ENCODE data around the gene RBM4.

The RBM4 gene

DNA sequence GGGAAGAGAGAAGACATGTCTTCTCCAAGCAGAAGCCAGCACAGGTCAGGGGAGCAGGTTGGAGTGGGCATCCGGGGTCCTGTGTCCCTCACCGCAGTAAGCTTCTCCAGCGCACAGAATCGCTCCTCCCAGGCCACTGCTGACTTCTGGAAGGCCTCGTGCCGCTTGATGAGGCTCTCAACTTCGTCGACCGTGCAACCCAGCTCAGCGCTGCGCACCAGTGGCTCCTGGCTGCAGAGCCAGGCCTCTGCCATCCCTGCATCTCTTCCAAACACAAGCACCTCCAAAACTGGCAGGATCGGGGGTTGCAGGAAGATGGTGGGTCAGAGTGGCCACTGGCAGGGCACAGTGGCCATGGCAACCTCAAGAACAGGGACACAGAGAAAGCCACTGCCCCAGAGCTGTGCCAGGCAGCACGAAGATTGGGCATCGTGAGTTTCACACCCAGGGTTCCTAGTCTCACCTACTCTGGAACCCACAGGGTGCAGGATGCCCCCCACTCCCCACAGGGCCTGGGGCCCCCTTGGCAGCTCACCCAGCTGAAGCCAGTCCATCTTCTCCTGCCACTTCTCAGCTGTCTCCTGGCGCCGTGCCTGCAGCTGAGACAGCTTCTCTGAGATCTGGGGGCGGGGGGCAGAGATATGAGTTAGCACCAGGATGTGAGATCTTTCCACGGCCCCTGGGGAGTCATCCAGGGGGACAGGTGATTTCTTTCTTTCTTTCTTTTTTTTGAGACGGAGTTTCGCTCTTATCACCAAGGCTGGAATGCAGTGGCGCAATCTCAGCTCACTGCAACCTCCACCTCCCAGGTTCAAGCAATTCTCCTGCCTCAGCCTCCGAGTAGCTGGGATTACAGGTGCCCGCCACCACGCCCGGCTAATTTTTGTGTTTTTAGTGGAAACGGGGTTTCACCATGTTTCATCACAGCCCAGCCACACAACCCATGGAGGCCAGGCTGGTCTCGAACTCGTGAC is 50.3 kb downstream of the RBM4 start:
- FAIRE-seq (no peak), DNase-seq (ENCODE audit: low spot score) (no peak)

DNA sequence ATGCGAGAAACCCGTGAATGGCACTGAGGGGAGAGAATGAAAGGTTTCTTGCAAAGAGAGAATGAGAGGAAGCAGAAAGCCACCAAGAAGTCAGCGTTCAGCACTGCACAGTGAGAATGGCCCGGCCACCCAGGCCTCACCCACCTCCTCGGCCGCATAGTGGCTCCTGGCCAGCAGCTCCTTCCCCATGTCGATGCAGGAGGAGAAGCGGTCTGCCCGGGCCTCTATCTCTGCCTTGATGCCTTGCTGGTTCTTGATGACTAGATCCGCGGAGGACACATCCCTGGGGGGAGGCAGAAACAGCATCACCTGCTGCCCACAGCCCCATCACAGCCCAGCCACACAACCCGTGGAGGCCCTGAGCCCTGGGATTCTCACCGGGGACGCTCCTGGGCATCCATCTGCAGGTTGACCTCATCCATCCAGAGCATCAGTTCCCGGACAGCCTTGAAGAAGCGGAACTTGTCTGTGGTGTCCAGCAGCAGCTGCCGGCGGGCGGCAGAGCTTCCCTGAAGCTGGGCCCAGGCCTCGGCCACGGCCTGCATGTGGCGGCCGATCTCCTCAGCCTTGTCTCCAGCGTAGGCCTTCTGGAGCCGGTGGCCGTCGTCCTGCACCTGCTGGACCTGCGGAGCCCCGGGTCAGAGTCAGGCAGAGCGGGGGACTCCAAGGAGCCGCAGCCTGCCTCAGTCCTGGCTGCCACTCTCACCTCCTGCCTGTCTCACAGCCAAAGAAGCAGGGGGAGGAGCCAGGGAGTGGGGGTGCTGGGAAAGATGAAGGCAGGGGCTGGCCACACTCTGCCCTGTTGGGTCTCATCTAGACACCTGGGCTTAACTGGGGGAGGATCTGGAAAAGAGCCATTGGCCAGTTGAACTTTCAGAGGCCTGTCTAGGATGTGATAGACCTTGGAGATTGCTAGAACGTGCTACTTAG is 51.4 kb downstream of the RBM4 start:
- FAIRE-seq (no peak), DNase-seq (ENCODE audit: low spot score) (no peak)

GRCh38 chr11:66691311-66691980 is 52.9 kb downstream of the RBM4 start:
- DNase-seq (ENCODE audit: low spot score): no peak
- no peak for FAIRE-seq

DNA sequence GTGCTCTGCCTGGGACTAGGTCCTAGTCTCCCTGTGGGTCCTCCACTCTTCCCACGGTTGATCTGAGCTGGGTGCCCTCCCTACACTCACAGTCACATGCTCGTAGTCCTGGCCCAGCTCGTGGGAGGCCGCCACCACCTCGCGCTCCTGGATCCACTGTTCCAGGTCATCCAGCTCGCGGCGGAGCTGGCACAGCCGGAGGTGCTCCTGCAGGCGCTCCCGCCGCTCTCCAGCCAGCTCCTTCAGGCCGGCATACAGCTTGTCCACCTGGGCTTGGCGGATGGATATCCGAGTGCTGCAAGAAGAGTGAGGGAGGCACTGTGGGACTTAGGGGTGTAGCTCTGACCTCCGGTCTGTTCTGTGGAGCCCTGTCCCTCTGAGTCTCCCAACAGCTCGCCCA is 53.9 kb downstream of the RBM4 start:
- no peak for DNase-seq (ENCODE audit: low spot score)
- FAIRE-seq: no peak

DNA sequence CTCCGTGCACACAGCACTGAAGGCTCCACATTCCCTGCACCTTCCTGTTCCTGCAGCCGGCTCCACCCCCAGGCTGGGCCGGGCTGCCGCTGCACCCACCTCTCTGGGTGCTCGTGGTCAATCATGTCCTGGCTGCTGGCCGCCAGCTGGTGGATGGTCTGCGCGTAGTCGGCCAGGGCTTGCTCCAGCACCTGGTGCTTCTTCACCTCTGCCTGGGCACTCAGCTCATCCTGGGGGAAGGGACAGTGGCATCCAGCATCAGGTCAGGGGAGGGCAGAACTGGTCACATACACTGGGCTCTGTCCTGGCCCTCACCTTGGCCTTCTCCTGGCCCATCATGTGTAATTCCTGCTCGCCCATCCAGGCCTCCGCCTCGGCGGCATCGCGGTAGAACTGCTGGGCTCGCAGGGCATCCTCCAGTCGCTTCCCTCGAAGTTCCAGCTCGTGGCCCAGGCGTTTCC is 54.4 kb downstream of the RBM4 start:
- no peak for FAIRE-seq
- DNase-seq (ENCODE audit: low spot score): no peak

DNA sequence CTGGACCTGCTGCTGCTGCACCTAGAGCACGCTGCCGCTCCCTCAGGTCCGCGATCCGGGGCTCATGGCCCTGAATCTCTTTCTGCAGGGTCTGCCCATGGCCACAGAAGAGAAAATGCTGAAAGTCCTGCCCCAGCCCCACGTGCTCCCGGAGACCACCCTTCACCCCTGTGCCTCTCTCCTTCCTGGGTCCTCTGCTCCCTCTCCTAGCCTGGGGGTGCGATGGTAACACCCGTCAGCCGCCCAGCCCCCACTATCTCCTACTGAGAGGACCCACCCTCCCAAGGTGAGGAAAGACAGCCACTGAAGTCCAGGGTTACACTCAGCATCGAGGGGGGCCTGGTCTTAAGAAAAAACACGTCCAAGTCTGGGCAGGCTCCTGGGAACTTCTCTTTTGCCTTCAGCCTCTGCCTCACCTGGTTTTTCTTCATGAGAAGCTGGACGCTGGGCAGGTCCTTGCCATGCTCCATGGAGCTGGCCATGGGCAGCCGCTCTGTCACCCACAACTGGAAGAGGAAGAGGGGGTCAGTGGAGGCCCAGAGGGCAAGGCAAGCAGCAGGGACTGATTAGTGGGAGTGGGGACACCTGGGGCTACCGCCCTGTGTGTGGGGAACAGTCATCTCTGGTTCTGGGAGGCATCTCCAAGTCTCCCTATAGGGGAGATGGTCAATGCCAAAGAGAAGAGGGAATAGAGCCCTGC is 55.0 kb downstream of the RBM4 start:
- DNase-seq (ENCODE audit: low spot score): no peak
- no peak for FAIRE-seq

- DNase-seq (ENCODE audit: low spot score): no peak
- FAIRE-seq: no peak
Observed at GRCh38 chr11:66694056-66694410, 55.5 kb downstream of the RBM4 start.

DNA sequence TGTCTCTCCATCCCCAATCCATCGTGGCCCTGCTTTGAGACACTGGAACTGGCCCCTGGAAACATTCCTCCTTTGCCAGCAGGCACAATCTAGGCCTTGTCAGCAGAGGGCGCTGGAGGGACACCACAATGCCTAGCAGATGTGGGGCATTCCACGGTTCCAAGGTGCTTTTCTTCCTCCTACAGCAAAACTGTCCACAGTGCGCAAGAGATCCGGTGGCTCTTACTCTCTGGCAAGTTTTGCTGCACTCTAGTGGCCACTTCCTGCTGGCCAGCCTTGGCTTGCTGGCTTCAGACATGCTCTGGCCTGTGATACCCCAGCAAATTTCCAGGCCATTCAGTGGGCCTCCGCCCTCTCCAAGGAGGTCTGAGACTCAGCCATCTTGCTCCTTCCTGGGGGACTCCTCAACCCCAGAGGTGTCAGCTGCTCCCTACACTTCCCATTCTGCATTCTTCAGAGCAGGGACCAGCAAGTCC is 56.3 kb downstream of the RBM4 start:
- peak; percentile 90 for DNase-seq (ENCODE audit: low spot score)
- peak; percentile 79 for FAIRE-seq
